Measurements from ENCODE around the gene KCND3. TPM values are rescaled to one million over a fixed set of nuclear protein-coding genes. Genes with fewer than 3 reads are reported as not detected.
"Not testable (repeated sequence)": the region's sequence is repeated elsewhere in the genome, so short reads cannot be mapped to it uniquely, and the experiment has no call there.

The KCND3 gene
- total RNA-seq, 1 donor from 2014 or later, result not detected

DNA sequence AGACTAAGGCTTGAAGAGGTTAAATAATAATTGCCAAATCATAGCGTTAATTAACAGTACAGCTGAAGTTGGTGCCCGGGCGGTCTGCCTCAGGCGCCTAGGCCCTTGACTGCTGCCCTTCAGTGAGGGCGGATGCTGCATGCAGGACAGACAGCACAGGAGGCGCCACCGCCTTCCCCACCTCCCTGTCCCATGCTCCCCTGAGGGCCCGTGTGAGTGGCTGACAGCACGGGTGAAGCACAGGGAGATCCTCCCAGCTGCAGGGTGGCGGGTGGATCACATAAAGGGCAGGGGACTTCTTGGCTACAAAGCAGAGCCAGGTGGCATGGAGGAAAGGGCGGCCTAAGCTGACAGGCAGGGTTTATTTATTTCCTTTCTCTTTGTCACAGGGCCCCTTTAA, 184.7 kb downstream of the KCND3 start:
- TF ChIP-seq, protein P1, sequence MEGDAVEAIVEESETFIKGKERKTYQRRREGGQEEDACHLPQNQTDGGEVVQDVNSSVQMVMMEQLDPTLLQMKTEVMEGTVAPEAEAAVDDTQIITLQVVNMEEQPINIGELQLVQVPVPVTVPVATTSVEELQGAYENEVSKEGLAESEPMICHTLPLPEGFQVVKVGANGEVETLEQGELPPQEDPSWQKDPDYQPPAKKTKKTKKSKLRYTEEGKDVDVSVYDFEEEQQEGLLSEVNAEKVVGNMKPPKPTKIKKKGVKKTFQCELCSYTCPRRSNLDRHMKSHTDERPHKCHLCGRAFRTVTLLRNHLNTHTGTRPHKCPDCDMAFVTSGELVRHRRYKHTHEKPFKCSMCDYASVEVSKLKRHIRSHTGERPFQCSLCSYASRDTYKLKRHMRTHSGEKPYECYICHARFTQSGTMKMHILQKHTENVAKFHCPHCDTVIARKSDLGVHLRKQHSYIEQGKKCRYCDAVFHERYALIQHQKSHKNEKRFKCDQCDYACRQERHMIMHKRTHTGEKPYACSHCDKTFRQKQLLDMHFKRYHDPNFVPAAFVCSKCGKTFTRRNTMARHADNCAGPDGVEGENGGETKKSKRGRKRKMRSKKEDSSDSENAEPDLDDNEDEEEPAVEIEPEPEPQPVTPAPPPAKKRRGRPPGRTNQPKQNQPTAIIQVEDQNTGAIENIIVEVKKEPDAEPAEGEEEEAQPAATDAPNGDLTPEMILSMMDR (conservative IDR thresholded peaks at IDR 0.05; ENCODE audit: low read depth, low read length), result no peak
- H3K4me3 ChIP-seq (ENCODE audit: low read depth, low read length), result no peak overlapping the region
- DNase-seq (ENCODE audit: low read depth), result no peak

- TF ChIP-seq, protein P1 (conservative IDR thresholded peaks at IDR 0.05; ENCODE audit: low read depth, low read length), result no peak
- H3K4me3 ChIP-seq (ENCODE audit: low read depth, low read length), result no peak overlapping the region
- DNase-seq (ENCODE audit: low read depth), result no peak
Measured at GRCh38 chr1:111803951-111804350, 185.5 kb downstream of the KCND3 start.

- H3K4me3 ChIP-seq (ENCODE audit: low read depth, low read length), result no peak overlapping the region
- TF ChIP-seq, protein P1 (conservative IDR thresholded peaks at IDR 0.05; ENCODE audit: low read depth, low read length), result no peak
- no peak for DNase-seq (ENCODE audit: low read depth)
Measured at GRCh38 chr1:111802984-111803383, 186.5 kb downstream of the KCND3 start.

DNA sequence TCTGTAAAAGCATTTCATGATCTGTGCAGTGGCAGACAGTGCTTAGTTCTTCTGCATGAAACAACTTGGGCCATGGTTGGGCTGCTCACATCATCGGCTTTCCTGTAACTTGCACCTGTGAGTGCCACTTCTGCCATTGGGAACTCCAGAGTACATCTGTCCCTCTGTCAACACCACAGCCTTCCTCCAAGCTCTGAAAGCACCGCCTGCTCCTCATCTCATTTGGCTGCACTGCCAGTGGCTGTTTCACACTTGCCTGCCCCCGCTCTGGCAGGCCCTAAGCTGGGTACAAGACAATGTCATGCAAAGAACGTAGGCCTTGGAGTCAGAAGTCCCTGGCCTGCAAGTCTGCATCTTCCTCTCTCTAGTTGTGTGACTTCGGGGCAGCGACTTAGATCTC, 187.4 kb downstream of the KCND3 start:
- TF ChIP-seq, protein P1 (conservative IDR thresholded peaks at IDR 0.05; ENCODE audit: low read depth, low read length), result no peak

GRCh38 chr1:111801071-111801850, 188.2 kb downstream of the KCND3 start:
- H3K4me3 ChIP-seq (ENCODE audit: low read depth, low read length), result no peak overlapping the region
- TF ChIP-seq, protein P1 (conservative IDR thresholded peaks at IDR 0.05; ENCODE audit: low read depth, low read length), result no peak
- no peak for DNase-seq (ENCODE audit: low read depth)

More for the DNA sequence above, 187.4 kb downstream of the KCND3 start:
- no peak overlapping the region for H3K4me3 ChIP-seq (ENCODE audit: low read depth, low read length)
- DNase-seq (ENCODE audit: low read depth), result no peak

- not testable (repeated sequence) for H3K4me3 ChIP-seq (ENCODE audit: low read depth, low read length); DNase-seq (ENCODE audit: low read depth)
Measured at GRCh38 chr1:111799722-111800121, 189.7 kb downstream of the KCND3 start.

- TF ChIP-seq, protein P1 (conservative IDR thresholded peaks at IDR 0.05; ENCODE audit: low read depth, low read length), result no peak
Measured at GRCh38 chr1:111798580-111798979, 190.9 kb downstream of the KCND3 start.

More at GRCh38 chr1:111798580-111798979, 190.9 kb downstream of the KCND3 start:
- H3K4me3 ChIP-seq (ENCODE audit: low read depth, low read length), result no peak overlapping the region
- no peak for DNase-seq (ENCODE audit: low read depth)
